Activated T-cell treated with anti-CD3 and anti-CD28 coated beads, Interleukin-2, amount 50 U/mL, for 24 hours (primary cell): Measurements from ENCODE around the gene PAK5.

ENCODE experiments used
- DNase-seq: peaks from one replicate; pipeline ENCODE4 v3.0.0-alpha.2; 2020
- H3K27ac Mint-ChIP-seq: 2 replicates; pipeline ENCODE4 v1.8.0; 2020; ENCODE audit warnings: mild to moderate bottlenecking, mixed read lengths
- H3K27me3 Mint-ChIP-seq: 2 replicates; pipeline ENCODE4 v1.8.0; 2020; ENCODE audit warnings: mixed read lengths
- H3K36me3 Mint-ChIP-seq: 2 replicates; pipeline ENCODE4 v1.8.0; 2020; ENCODE audit warnings: low read depth, mixed read lengths
- H3K4me1 Mint-ChIP-seq: 2 replicates; pipeline ENCODE4 v1.8.0; 2020; ENCODE audit warnings: low read depth, mixed read lengths
- H3K4me3 Mint-ChIP-seq: 2 replicates; pipeline ENCODE4 v1.8.0; 2020; ENCODE audit warnings: mild to moderate bottlenecking, moderate library complexity, mixed read lengths
- H3K9me3 Mint-ChIP-seq: 2 replicates; pipeline ENCODE4 v1.8.0; 2020; ENCODE audit warnings: mixed read lengths

The PAK5 gene

GRCh38 chr20:9609887-9610502 lies 228.9 kb downstream of the PAK5 start:
- Mint-ChIP-seq H3K4me3 (no peak overlapping the region), H3K27ac (no peak overlapping the region), H3K27me3 (peaks cover 3% of the 10 kb centered on the region), H3K4me1 (no peaks in the 10 kb centered on the region), H3K9me3 (no peaks in the 10 kb centered on the region), H3K36me3 (no peaks in the 10 kb centered on the region)
- DNase-seq = no peak

- no peaks in the 10 kb centered on the region for H3K36me3 Mint-ChIP-seq
- H3K9me3 Mint-ChIP-seq = no peaks in the 10 kb centered on the region
- H3K27me3 Mint-ChIP-seq = peaks cover 3% of the 10 kb centered on the region
- H3K27ac Mint-ChIP-seq = no peak overlapping the region
- no peaks in the 10 kb centered on the region for H3K4me1 Mint-ChIP-seq
- no peak for DNase-seq
- H3K4me3 Mint-ChIP-seq = no peak overlapping the region
These were observed 230.1 kb downstream of the PAK5 start for GRCh38 chr20:9608639-9609340.

- Mint-ChIP-seq H3K4me1 (no peaks in the 10 kb centered on the region), H3K27me3 (no peaks in the 10 kb centered on the region), H3K4me3 (no peak overlapping the region)
These were observed 236.1 kb downstream of the PAK5 start for GRCh38 chr20:9602847-9603183.

GRCh38 chr20:9600562-9600961 lies 238.3 kb downstream of the PAK5 start:
- Mint-ChIP-seq H3K27me3 (no peaks in the 10 kb centered on the region), H3K27ac (no peak overlapping the region), H3K4me1 (no peaks in the 10 kb centered on the region), H3K4me3 (no peak overlapping the region), H3K9me3 (no peaks in the 10 kb centered on the region), H3K36me3 (no peaks in the 10 kb centered on the region)
- DNase-seq = no peak

More at GRCh38 chr20:9602847-9603183, 236.1 kb downstream of the PAK5 start:
- no peak overlapping the region for H3K27ac Mint-ChIP-seq
- no peak for DNase-seq
- no peaks in the 10 kb centered on the region for H3K36me3 Mint-ChIP-seq
- no peaks in the 10 kb centered on the region for H3K9me3 Mint-ChIP-seq

- no peak for DNase-seq
- Mint-ChIP-seq H3K4me1 (no peaks in the 10 kb centered on the region), H3K27ac (no peak overlapping the region), H3K36me3 (no peaks in the 10 kb centered on the region), H3K27me3 (no peaks in the 10 kb centered on the region), H3K9me3 (no peaks in the 10 kb centered on the region), H3K4me3 (no peak overlapping the region)
These were observed 241.3 kb downstream of the PAK5 start for GRCh38 chr20:9597547-9597946.

GRCh38 chr20:9595763-9596162 lies 243.1 kb downstream of the PAK5 start:
- H3K4me3 Mint-ChIP-seq = no peak overlapping the region
- no peak for DNase-seq
- no peaks in the 10 kb centered on the region for H3K27me3 Mint-ChIP-seq
- H3K9me3 Mint-ChIP-seq = no peaks in the 10 kb centered on the region
- H3K4me1 Mint-ChIP-seq = no peaks in the 10 kb centered on the region
- no peak overlapping the region for H3K27ac Mint-ChIP-seq
- H3K36me3 Mint-ChIP-seq = no peaks in the 10 kb centered on the region

GRCh38 chr20:9594284-9594875 lies 244.5 kb downstream of the PAK5 start:
- H3K27me3 Mint-ChIP-seq = no peaks in the 10 kb centered on the region
- no peak for DNase-seq
- H3K9me3 Mint-ChIP-seq = no peaks in the 10 kb centered on the region
- no peak overlapping the region for H3K27ac Mint-ChIP-seq
- no peaks in the 10 kb centered on the region for H3K4me1 Mint-ChIP-seq
- H3K4me3 Mint-ChIP-seq = no peak overlapping the region
- H3K36me3 Mint-ChIP-seq = no peaks in the 10 kb centered on the region

- no peaks in the 10 kb centered on the region for H3K9me3 Mint-ChIP-seq
- no peaks in the 10 kb centered on the region for H3K36me3 Mint-ChIP-seq
- peaks cover 2% of the 10 kb centered on the region for H3K27me3 Mint-ChIP-seq
- DNase-seq = no peak
- no peak overlapping the region for H3K27ac Mint-ChIP-seq
- no peaks in the 10 kb centered on the region for H3K4me1 Mint-ChIP-seq
- H3K4me3 Mint-ChIP-seq = no peak overlapping the region
These were observed 246.5 kb downstream of the PAK5 start for GRCh38 chr20:9592419-9592818.

GRCh38 chr20:9591080-9591479 lies 247.8 kb downstream of the PAK5 start:
- Mint-ChIP-seq H3K27me3 (peaks cover 2% of the 10 kb centered on the region), H3K4me1 (no peaks in the 10 kb centered on the region), H3K27ac (no peak overlapping the region), H3K4me3 (no peak overlapping the region), H3K9me3 (no peaks in the 10 kb centered on the region), H3K36me3 (no peaks in the 10 kb centered on the region)
- no peak for DNase-seq

- Mint-ChIP-seq H3K9me3 (no peaks in the 10 kb centered on the region), H3K27ac (no peak overlapping the region)
These were observed 248.7 kb downstream of the PAK5 start for GRCh38 chr20:9590189-9590588.

GRCh38 chr20:9588706-9589105 lies 250.2 kb downstream of the PAK5 start:
- Mint-ChIP-seq H3K27me3 (peaks cover 2% of the 10 kb centered on the region), H3K27ac (no peak overlapping the region), H3K36me3 (no peaks in the 10 kb centered on the region), H3K9me3 (no peaks in the 10 kb centered on the region), H3K4me1 (no peaks in the 10 kb centered on the region), H3K4me3 (no peak overlapping the region)
- no peak for DNase-seq

More at GRCh38 chr20:9590189-9590588, 248.7 kb downstream of the PAK5 start:
- DNase-seq = no peak
- no peak overlapping the region for H3K4me3 Mint-ChIP-seq
- H3K27me3 Mint-ChIP-seq = peaks cover 2% of the 10 kb centered on the region
- H3K36me3 Mint-ChIP-seq = no peaks in the 10 kb centered on the region
- no peaks in the 10 kb centered on the region for H3K4me1 Mint-ChIP-seq

- Mint-ChIP-seq H3K4me1 (no peaks in the 10 kb centered on the region), H3K27me3 (peaks cover 2% of the 10 kb centered on the region), H3K36me3 (no peaks in the 10 kb centered on the region), H3K27ac (no peak overlapping the region), H3K4me3 (no peak overlapping the region), H3K9me3 (no peaks in the 10 kb centered on the region)
- DNase-seq = no peak
These were observed 255.7 kb downstream of the PAK5 start for GRCh38 chr20:9583151-9583550.

GRCh38 chr20:9582137-9582536 lies 256.7 kb downstream of the PAK5 start:
- Mint-ChIP-seq H3K27me3 (no peaks in the 10 kb centered on the region), H3K4me3 (no peak overlapping the region), H3K9me3 (no peaks in the 10 kb centered on the region), H3K27ac (no peak overlapping the region), H3K4me1 (no peaks in the 10 kb centered on the region), H3K36me3 (no peaks in the 10 kb centered on the region)
- no peak for DNase-seq

- DNase-seq = no peak
- Mint-ChIP-seq H3K27ac (no peak overlapping the region), H3K4me1 (no peaks in the 10 kb centered on the region), H3K27me3 (no peaks in the 10 kb centered on the region), H3K4me3 (no peak overlapping the region), H3K9me3 (no peaks in the 10 kb centered on the region), H3K36me3 (no peaks in the 10 kb centered on the region)
These were observed 257.4 kb downstream of the PAK5 start for GRCh38 chr20:9581509-9581908.

GRCh38 chr20:9578594-9578993 lies 260.3 kb downstream of the PAK5 start:
- Mint-ChIP-seq H3K36me3 (no peaks in the 10 kb centered on the region), H3K4me1 (no peaks in the 10 kb centered on the region), H3K4me3 (no peak overlapping the region)

More at GRCh38 chr20:9578594-9578993, 260.3 kb downstream of the PAK5 start:
- Mint-ChIP-seq H3K27ac (no peak overlapping the region), H3K27me3 (peaks cover 5% of the 10 kb centered on the region), H3K9me3 (no peaks in the 10 kb centered on the region)
- no peak for DNase-seq
